ENCODE results near the gene AK9. TPM values are rescaled to one million over a fixed set of nuclear protein-coding genes. Genes with fewer than 3 reads are reported as not detected.
"Not testable (repeated sequence)": the region's sequence is repeated elsewhere in the genome, so short reads cannot be mapped to it uniquely, and the experiment has no call there.

AK9 gene
- total RNA-seq, 1 donor from 2014 or later = 0.75 TPM

DNA sequence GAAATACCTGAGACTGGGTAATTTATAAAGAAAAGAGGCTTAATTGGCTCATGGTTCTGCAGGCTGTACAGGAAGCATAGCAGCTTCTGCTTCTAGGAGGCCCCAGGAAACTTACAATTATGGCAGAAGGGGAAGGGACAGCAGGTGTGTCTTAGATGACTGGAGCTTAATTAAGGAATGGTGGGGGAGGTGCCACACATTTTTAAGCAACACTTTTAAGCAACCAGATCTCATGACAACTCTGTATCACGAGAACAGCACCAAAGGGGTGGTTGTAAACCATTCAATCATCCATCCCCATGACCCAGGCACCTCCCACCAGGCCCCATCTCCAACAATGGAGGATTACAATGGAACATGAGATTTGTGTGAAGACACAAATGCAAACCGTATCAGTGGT is 27.0 kb upstream of the AK9 start:
- H3K36me3 ChIP-seq = peaks cover 0 to 16% of the 10 kb centered on the region in 2 donors
- TF ChIP-seq, protein P1, sequence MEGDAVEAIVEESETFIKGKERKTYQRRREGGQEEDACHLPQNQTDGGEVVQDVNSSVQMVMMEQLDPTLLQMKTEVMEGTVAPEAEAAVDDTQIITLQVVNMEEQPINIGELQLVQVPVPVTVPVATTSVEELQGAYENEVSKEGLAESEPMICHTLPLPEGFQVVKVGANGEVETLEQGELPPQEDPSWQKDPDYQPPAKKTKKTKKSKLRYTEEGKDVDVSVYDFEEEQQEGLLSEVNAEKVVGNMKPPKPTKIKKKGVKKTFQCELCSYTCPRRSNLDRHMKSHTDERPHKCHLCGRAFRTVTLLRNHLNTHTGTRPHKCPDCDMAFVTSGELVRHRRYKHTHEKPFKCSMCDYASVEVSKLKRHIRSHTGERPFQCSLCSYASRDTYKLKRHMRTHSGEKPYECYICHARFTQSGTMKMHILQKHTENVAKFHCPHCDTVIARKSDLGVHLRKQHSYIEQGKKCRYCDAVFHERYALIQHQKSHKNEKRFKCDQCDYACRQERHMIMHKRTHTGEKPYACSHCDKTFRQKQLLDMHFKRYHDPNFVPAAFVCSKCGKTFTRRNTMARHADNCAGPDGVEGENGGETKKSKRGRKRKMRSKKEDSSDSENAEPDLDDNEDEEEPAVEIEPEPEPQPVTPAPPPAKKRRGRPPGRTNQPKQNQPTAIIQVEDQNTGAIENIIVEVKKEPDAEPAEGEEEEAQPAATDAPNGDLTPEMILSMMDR (IDR thresholded peaks at IDR 0.05) = no peak

DNA sequence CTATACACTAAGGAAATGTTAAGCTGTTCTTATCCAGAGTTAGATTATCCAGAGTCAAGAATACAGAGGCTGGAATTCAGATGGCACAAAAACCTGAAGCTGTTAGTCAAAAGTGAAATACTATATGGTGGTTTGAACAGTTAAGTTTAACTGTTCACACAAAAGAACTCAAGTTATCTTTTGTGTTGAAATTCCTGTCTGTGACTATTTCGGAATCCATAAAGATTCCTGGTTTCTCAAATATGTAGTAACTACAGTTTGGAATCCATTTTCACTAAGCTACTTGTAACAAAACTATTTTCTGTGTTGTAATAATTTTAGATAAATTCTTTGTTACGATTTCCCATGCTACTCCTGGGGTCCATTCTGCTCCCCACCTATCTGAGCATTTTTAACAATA is 24.6 kb upstream of the AK9 start:
- Histone ChIP-seq H3K36me3 (peaks cover 0 to 16% of the 10 kb centered on the region in 2 donors), H3K27ac (no peak overlapping the region), H3K9me3 (no peaks in the 10 kb centered on the region), H3K4me3 (no peak overlapping the region), H3K4me1 (no peaks in the 10 kb centered on the region), H3K27me3 (no peaks in the 10 kb centered on the region)
- no peak for DNase-seq (ENCODE audit: low spot score in 2 of 2)
- intact Hi-C loops (cut with DNase I) = no loop called here
- TF ChIP-seq, protein P1 (IDR thresholded peaks at IDR 0.05) = no peak

More for the DNA sequence above, 27.0 kb upstream of the AK9 start:
- Histone ChIP-seq H3K27me3 (no peaks in the 10 kb centered on the region), H3K4me1 (peaks cover 0 to 15% of the 10 kb centered on the region in 2 donors), H3K4me3 (no peak overlapping the region), H3K27ac (no peak overlapping the region), H3K9me3 (no peaks in the 10 kb centered on the region)
- intact Hi-C loops (cut with DNase I) = no loop called here
- no peak for DNase-seq (ENCODE audit: low spot score in 2 of 2)

DNA sequence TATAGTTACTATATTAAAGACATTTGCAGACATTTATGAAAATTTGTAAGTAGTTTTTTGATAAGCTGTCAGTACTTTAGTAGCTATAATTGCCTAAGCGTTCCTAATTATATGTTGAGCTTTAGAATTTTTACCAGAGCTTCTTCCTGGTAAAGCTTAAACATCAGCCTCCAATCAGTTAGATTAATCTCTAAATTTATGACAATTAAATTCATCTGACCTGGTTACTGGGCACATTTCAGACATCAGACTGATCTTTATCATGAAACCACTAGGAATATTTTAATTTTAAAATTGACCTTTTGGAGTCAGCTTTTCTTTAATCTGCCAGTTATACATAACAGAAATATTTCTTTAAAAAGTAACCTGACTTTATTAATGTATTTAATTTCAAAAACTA is 23.6 kb upstream of the AK9 start:
- Histone ChIP-seq H3K4me1 (no peaks in the 10 kb centered on the region), H3K27me3 (no peaks in the 10 kb centered on the region), H3K4me3 (no peak overlapping the region), H3K36me3 (peaks cover 0 to 16% of the 10 kb centered on the region in 2 donors), H3K27ac (no peak overlapping the region), H3K9me3 (no peaks in the 10 kb centered on the region)
- no peak for DNase-seq (ENCODE audit: low spot score in 2 of 2)
- TF ChIP-seq, protein P1 (IDR thresholded peaks at IDR 0.05) = no peak
- intact Hi-C loops (cut with DNase I) = no loop called here

DNA sequence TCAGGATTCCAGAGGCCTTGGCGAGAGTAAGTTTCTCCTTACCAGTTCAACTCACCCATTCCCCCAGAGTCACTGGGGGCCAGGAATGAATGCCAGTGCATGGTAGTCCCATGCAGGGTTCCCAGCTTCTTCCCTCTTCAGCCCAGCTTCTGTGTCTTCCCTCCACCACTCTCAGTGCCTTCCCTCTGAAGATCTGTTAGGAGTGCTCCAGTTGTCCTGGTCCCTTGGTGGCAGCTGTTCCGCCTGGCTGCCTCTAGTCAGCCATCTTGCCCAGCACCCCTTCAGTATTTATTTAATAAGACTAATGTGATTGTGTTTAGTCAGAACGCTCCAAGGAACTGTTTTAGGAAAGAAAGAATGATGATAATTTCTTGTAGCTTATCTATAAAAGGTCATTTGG is 23.2 kb upstream of the AK9 start:
- Histone ChIP-seq H3K27ac (no peak overlapping the region), H3K36me3 (peaks cover 0 to 13% of the 10 kb centered on the region in 2 donors), H3K9me3 (no peaks in the 10 kb centered on the region), H3K27me3 (no peaks in the 10 kb centered on the region), H3K4me1 (no peaks in the 10 kb centered on the region), H3K4me3 (no peak overlapping the region)
- DNase-seq (ENCODE audit: low spot score in 2 of 2) = no peak
- intact Hi-C loops (cut with DNase I) = no loop called here
- TF ChIP-seq, protein P1 (IDR thresholded peaks at IDR 0.05) = no peak

DNA sequence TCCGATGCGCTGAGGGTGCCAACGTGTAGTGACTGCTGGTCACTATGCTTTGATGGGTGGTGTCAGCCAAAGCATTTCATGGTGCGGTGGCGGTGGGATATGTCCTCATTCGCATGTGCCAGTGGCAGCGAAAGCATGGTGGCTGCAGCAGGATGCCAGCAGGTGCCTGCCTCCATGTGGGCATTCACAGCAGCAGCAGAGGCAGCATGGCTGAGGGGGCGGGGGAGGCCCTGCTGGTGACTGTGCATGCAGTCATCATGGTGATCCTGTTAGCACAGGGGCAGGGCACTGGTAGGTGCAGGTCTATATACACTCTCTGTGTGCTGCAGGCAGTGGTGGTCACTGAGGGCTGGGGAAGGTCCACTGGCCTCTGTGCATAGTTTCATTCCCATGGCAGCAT is 22.1 kb upstream of the AK9 start:
- Histone ChIP-seq H3K4me3 (no peak overlapping the region), H3K9me3 (no peaks in the 10 kb centered on the region), H3K27me3 (no peaks in the 10 kb centered on the region), H3K36me3 (peaks cover 0 to 9% of the 10 kb centered on the region in 2 donors), H3K27ac (no peak overlapping the region), H3K4me1 (no peaks in the 10 kb centered on the region)
- no peak for DNase-seq (ENCODE audit: low spot score in 2 of 2)
- TF ChIP-seq, protein P1 (IDR thresholded peaks at IDR 0.05) = no peak
- intact Hi-C loops (cut with DNase I) = no loop called here

DNA sequence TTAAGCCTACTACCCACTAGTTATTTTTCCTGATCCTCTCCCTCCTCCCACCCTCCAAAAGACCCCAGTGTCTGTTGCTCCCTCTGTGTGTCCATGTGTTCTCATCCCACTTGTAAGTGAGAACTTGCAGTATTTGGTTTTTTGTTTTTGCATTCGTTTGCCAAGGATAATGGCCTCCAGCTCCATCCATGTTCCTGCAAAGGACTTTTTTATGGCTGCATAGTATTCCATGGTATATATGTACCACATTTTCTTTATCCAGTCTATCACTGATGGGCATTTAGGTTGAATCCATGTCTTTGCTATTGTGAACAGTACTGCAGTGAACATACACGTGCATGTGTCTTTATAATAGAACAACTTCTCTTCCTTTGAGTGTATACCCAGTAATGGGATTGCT is 17.1 kb upstream of the AK9 start:
- not testable (repeated sequence) for DNase-seq (ENCODE audit: low spot score in 2 of 2); H3K9me3 ChIP-seq

More for the DNA sequence above, 17.1 kb upstream of the AK9 start:
- H3K36me3 ChIP-seq, H3K27ac ChIP-seq, H3K4me1 ChIP-seq, H3K27me3 ChIP-seq, H3K4me3 ChIP-seq: not testable (repeated sequence)
- intact Hi-C loops (cut with DNase I) = loop anchor here (5.0 kb wide), 1 partner anchor 344 kb away; no protein-coding TSS in a partner anchor

Measured in ascending aorta (tissue), 2 donors.